HUES6 (cell line): Measurements from ENCODE around the gene CCDC170.

Source experiments
- H3K27ac ChIP-seq: 2 replicates; pipeline ENCODE4 v1.7.0; 2013; ENCODE audit warnings: low read depth, mild to moderate bottlenecking, low read length, inconsistent platforms
- H3K27me3 ChIP-seq: 2 replicates; pipeline ENCODE4 v1.6.1; 2013; ENCODE audit warnings: low read length; ENCODE audit not compliant: control insufficient read depth, insufficient read depth
- H3K36me3 ChIP-seq: 2 replicates; pipeline ENCODE4 v1.6.1; 2013; ENCODE audit warnings: low read length; ENCODE audit not compliant: control insufficient read depth, insufficient read depth
- H3K4me1 ChIP-seq: 2 replicates; pipeline ENCODE4 v1.6.1; 2013; ENCODE audit warnings: low read length; ENCODE audit not compliant: control insufficient read depth, insufficient read depth
- H3K4me3 ChIP-seq: 2 replicates; pipeline ENCODE4 v1.5.1; 2013; ENCODE audit warnings: low read depth, low read length
- H3K9ac ChIP-seq: one replicate; pipeline ENCODE4 v1.6.1; 2013; ENCODE audit warnings: mild to moderate bottlenecking, low read length
- H3K9me3 ChIP-seq: 2 replicates; pipeline ENCODE4 v1.6.1; 2013; ENCODE audit warnings: low read depth, low read length; ENCODE audit not compliant: control insufficient read depth, insufficient read depth

CCDC170 gene

GRCh38 chr6:151585741-151586140, 91.9 kb downstream of the CCDC170 start:
- Histone ChIP-seq H3K27me3 (no peaks in the 10 kb centered on the region), H3K4me1 (peaks cover 13% of the 10 kb centered on the region), H3K27ac (no peak overlapping the region), H3K9ac (no peak overlapping the region), H3K4me3 (no peak overlapping the region), H3K36me3 (no peaks in the 10 kb centered on the region), H3K9me3 (peaks cover 8% of the 10 kb centered on the region; the same call in 1 of the 2 replicates)

DNA sequence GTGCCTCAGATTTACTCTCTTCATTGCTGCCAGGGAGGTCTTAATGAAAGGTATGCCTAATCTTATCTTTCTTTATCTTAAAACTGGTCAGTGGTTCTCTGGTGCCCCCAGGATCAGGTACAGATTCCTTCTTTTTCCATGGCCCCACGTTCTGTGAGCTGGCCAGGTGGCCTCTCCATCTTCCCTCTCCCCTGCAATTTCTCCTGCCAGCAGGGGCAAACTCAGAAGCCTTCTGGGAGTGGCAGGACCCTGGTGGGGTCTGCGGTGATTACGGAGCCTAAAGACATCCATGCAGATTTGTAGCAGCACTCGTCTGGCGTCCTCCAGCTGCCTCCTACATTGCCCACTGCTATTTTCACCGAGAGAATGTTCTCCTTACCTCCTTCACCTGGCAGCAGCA, 95.8 kb downstream of the CCDC170 start:
- H3K36me3 ChIP-seq, result no peaks in the 10 kb centered on the region
- H3K27ac ChIP-seq, result no peak overlapping the region
- H3K4me1 ChIP-seq, result peaks cover 11% of the 10 kb centered on the region
- no peaks in the 10 kb centered on the region for H3K27me3 ChIP-seq
- H3K4me3 ChIP-seq, result no peak overlapping the region
- peaks cover 15% of the 10 kb centered on the region for H3K9me3 ChIP-seq
- no peak overlapping the region for H3K9ac ChIP-seq

GRCh38 chr6:151590742-151591141, 96.9 kb downstream of the CCDC170 start:
- Histone ChIP-seq H3K9me3 (peaks cover 15% of the 10 kb centered on the region), H3K9ac (no peak overlapping the region), H3K4me1 (peaks cover 5% of the 10 kb centered on the region), H3K4me3 (no peak overlapping the region), H3K27me3 (no peaks in the 10 kb centered on the region), H3K27ac (no peak overlapping the region), H3K36me3 (no peaks in the 10 kb centered on the region)

DNA sequence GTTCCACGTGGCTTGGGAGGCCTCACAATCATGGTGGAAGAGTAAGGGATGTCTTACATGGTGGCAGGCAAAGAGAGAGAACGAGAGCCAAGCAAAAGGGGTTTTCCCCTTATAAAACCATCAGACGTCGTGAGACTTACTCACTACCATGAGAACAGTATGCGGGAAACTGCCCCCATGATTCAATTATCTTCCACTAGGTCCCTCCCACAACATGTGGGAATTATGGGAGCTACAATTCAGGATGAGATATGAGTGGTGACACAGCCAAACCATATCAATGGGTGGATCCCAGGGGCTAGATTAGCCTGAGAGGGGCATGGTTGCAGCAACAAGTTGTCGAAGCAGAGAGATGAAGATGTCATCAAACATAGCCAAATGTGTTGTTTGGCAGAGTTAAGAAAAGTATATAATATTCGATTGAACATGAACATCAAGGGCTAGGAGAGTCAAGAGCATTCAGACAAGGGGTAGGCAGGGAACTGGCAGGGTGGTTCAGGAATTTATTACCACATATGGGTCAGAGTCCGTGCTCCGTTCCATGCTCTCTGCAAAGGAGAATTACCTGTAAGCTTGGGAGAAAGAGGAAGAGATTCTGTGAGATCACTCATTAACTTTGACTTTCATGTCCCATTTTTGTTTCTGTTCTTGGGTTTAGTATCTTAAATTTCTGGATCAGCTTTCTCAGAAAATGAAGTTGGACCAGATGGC, 98.8 kb downstream of the CCDC170 start:
- peaks cover 15% of the 10 kb centered on the region for H3K9me3 ChIP-seq
- H3K4me3 ChIP-seq, result no peak overlapping the region
- H3K27me3 ChIP-seq, result no peaks in the 10 kb centered on the region
- no peaks in the 10 kb centered on the region for H3K36me3 ChIP-seq
- no peak overlapping the region for H3K27ac ChIP-seq
- no peak overlapping the region for H3K9ac ChIP-seq
- H3K4me1 ChIP-seq, result peaks cover 5% of the 10 kb centered on the region

- Histone ChIP-seq H3K36me3 (no peaks in the 10 kb centered on the region), H3K9me3 (no peaks in the 10 kb centered on the region), H3K27me3 (no peaks in the 10 kb centered on the region), H3K4me1 (peaks cover 8% of the 10 kb centered on the region; the same call in 1 of the 2 replicates), H3K27ac (no peak overlapping the region), H3K9ac (no peak overlapping the region), H3K4me3 (no peak overlapping the region)
Measured at GRCh38 chr6:151609146-151609902, 115.5 kb downstream of the CCDC170 start.

- Histone ChIP-seq H3K27me3 (no peaks in the 10 kb centered on the region), H3K27ac (no peak overlapping the region), H3K4me3 (no peak overlapping the region), H3K4me1 (peaks cover 11% of the 10 kb centered on the region), H3K9me3 (no peaks in the 10 kb centered on the region), H3K9ac (no peak overlapping the region), H3K36me3 (no peaks in the 10 kb centered on the region)
Measured at GRCh38 chr6:151610326-151610725, 116.5 kb downstream of the CCDC170 start.

GRCh38 chr6:151614630-151615029, 120.8 kb downstream of the CCDC170 start:
- H3K9me3 ChIP-seq, result no peaks in the 10 kb centered on the region
- H3K36me3 ChIP-seq, result no peaks in the 10 kb centered on the region
- H3K4me3 ChIP-seq, result no peak overlapping the region
- no peak overlapping the region for H3K27ac ChIP-seq
- peaks cover 18% of the 10 kb centered on the region for H3K4me1 ChIP-seq
- H3K27me3 ChIP-seq, result no peaks in the 10 kb centered on the region
- H3K9ac ChIP-seq, result no peak overlapping the region

- Histone ChIP-seq H3K4me1 (peaks cover 23% of the 10 kb centered on the region), H3K4me3 (no peak overlapping the region), H3K36me3 (no peaks in the 10 kb centered on the region), H3K27ac (peak overlapping the region; percentile 13; the same call in 1 of the 2 replicates), H3K9me3 (no peaks in the 10 kb centered on the region), H3K27me3 (no peaks in the 10 kb centered on the region), H3K9ac (peak overlapping the region; percentile 30)
Measured at GRCh38 chr6:151616091-151616513, 122.3 kb downstream of the CCDC170 start.

- Histone ChIP-seq H3K27ac (no peak overlapping the region; the same call in 1 of the 2 replicates), H3K4me3 (no peak overlapping the region), H3K36me3 (no peaks in the 10 kb centered on the region), H3K4me1 (peaks cover 23% of the 10 kb centered on the region), H3K27me3 (no peaks in the 10 kb centered on the region), H3K9me3 (no peaks in the 10 kb centered on the region), H3K9ac (no peak overlapping the region)
Measured at GRCh38 chr6:151616600-151616999, 122.8 kb downstream of the CCDC170 start.

DNA sequence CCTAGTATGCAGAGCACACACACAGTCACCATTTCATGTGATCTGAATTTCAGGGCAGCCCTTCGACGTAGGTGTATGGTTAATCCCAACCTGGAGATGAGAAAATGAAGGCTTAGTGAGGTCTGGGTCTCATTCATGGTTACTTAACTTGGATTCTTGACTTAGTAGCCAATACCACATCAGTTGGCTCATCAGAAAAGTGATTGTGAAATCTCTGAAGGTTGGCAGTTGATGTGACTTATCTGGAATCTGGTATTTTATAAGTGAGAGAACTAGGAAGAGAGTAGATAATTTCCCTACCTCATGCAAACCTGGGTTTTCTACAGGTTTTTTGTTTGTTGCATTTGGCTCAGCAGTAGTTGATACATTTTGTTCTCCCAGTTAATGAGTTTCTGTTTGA, 123.7 kb downstream of the CCDC170 start:
- Histone ChIP-seq H3K27ac (no peak overlapping the region), H3K9ac (no peak overlapping the region), H3K36me3 (no peaks in the 10 kb centered on the region), H3K4me3 (no peak overlapping the region), H3K4me1 (peaks cover 23% of the 10 kb centered on the region), H3K9me3 (no peaks in the 10 kb centered on the region), H3K27me3 (no peaks in the 10 kb centered on the region)

GRCh38 chr6:151618717-151619116, 124.9 kb downstream of the CCDC170 start:
- no peak overlapping the region for H3K9ac ChIP-seq
- H3K4me1 ChIP-seq, result peaks cover 23% of the 10 kb centered on the region
- no peaks in the 10 kb centered on the region for H3K36me3 ChIP-seq
- H3K9me3 ChIP-seq, result no peaks in the 10 kb centered on the region
- no peak overlapping the region for H3K27ac ChIP-seq
- H3K27me3 ChIP-seq, result no peaks in the 10 kb centered on the region
- H3K4me3 ChIP-seq, result no peak overlapping the region
